Effector memory CD4-positive, alpha-beta T cell (primary cell): ENCODE results near the gene ENDOU.

Experiments
- DNase-seq, 3 donors: peaks; one replicate each; pipeline ENCODE4 v3.0.0-alpha.2; 2020
- H3K27ac ChIP-seq: 2 replicates; pipeline ENCODE4 v1.7.0; 2013; ENCODE audit warnings: mild to moderate bottlenecking, low read length, moderate library complexity; ENCODE audit not compliant: insufficient read depth, poor library complexity, severe bottlenecking
- H3K27me3 ChIP-seq: replicated peaks from 2 replicates; pipeline ENCODE4 v1.7.0; 2013; ENCODE audit warnings: mild to moderate bottlenecking, low read length; ENCODE audit not compliant: insufficient read depth, control insufficient read depth, poor library complexity, severe bottlenecking
- H3K36me3 ChIP-seq: 2 replicates; pipeline ENCODE4 v1.7.0; 2013; ENCODE audit warnings: mild to moderate bottlenecking, low read length, moderate library complexity; ENCODE audit not compliant: control insufficient read depth, insufficient read depth
- H3K4me1 ChIP-seq: 2 replicates; pipeline ENCODE4 v1.7.0; 2013; ENCODE audit warnings: low read length, mild to moderate bottlenecking; ENCODE audit not compliant: control insufficient read depth, insufficient read depth, poor library complexity, severe bottlenecking
- H3K4me3 ChIP-seq: 2 replicates; pipeline ENCODE4 v1.7.0; 2013; ENCODE audit warnings: low read length, low read depth, mild to moderate bottlenecking; ENCODE audit not compliant: insufficient read depth, poor library complexity, severe bottlenecking
- H3K9me3 ChIP-seq: 2 replicates; pipeline ENCODE4 v1.7.0; 2013; ENCODE audit warnings: mild to moderate bottlenecking, low read length, moderate library complexity; ENCODE audit not compliant: control insufficient read depth

ENDOU gene

GRCh38 chr12:47755655-47756562 is 30.6 kb upstream of the ENDOU start:
- H3K36me3 ChIP-seq, result no peaks in the 10 kb centered on the region
- no peaks in the 10 kb centered on the region for H3K9me3 ChIP-seq
- H3K4me1 ChIP-seq, result peaks cover 30% of the 10 kb centered on the region
- no peak overlapping the region for H3K4me3 ChIP-seq
- no peak overlapping the region for H3K27ac ChIP-seq
- DNase-seq, result peak in 1 of 3 donors; percentile 12
- H3K27me3 ChIP-seq, result no peaks in the 10 kb centered on the region

- no peaks in the 10 kb centered on the region for H3K27me3 ChIP-seq
- no peaks in the 10 kb centered on the region for H3K9me3 ChIP-seq
- no peak for DNase-seq
- H3K36me3 ChIP-seq, result no peaks in the 10 kb centered on the region
- H3K4me3 ChIP-seq, result no peak overlapping the region
- peaks cover 29% of the 10 kb centered on the region for H3K4me1 ChIP-seq
- H3K27ac ChIP-seq, result no peak overlapping the region
Measured at GRCh38 chr12:47754881-47755280, 29.6 kb upstream of the ENDOU start.

- H3K4me1 ChIP-seq, result peaks cover 22% of the 10 kb centered on the region
- H3K9me3 ChIP-seq, result no peaks in the 10 kb centered on the region
- no peak for DNase-seq
- no peak overlapping the region for H3K27ac ChIP-seq
- no peaks in the 10 kb centered on the region for H3K36me3 ChIP-seq
- H3K4me3 ChIP-seq, result no peak overlapping the region
- H3K27me3 ChIP-seq, result no peaks in the 10 kb centered on the region
Measured at GRCh38 chr12:47754126-47754525, 28.8 kb upstream of the ENDOU start.

- DNase-seq, result no peak
- no peaks in the 10 kb centered on the region for H3K36me3 ChIP-seq
- no peak overlapping the region for H3K4me3 ChIP-seq
- no peaks in the 10 kb centered on the region for H3K9me3 ChIP-seq
- no peaks in the 10 kb centered on the region for H3K27me3 ChIP-seq
- H3K27ac ChIP-seq, result no peak overlapping the region
- peaks cover 15% of the 10 kb centered on the region for H3K4me1 ChIP-seq
Measured at GRCh38 chr12:47753021-47754001, 28.0 kb upstream of the ENDOU start.

- no peak overlapping the region for H3K27ac ChIP-seq
Measured at GRCh38 chr12:47752552-47752951, 27.3 kb upstream of the ENDOU start.

GRCh38 chr12:47752121-47752520 is 26.8 kb upstream of the ENDOU start:
- Histone ChIP-seq H3K36me3 (no peaks in the 10 kb centered on the region), H3K4me1 (peaks cover 14% of the 10 kb centered on the region), H3K27ac (no peak overlapping the region), H3K4me3 (no peak overlapping the region), H3K9me3 (no peaks in the 10 kb centered on the region), H3K27me3 (no peaks in the 10 kb centered on the region)
- DNase-seq, result no peak

More at GRCh38 chr12:47752552-47752951, 27.3 kb upstream of the ENDOU start:
- H3K36me3 ChIP-seq, result no peaks in the 10 kb centered on the region
- no peaks in the 10 kb centered on the region for H3K9me3 ChIP-seq
- peaks cover 14% of the 10 kb centered on the region for H3K4me1 ChIP-seq
- DNase-seq, result no peak
- H3K27me3 ChIP-seq, result no peaks in the 10 kb centered on the region
- no peak overlapping the region for H3K4me3 ChIP-seq

- H3K27ac ChIP-seq, result no peak overlapping the region
- DNase-seq, result no peak
- no peaks in the 10 kb centered on the region for H3K27me3 ChIP-seq
- H3K9me3 ChIP-seq, result no peaks in the 10 kb centered on the region
- no peaks in the 10 kb centered on the region for H3K36me3 ChIP-seq
- H3K4me1 ChIP-seq, result peaks cover 14% of the 10 kb centered on the region
- H3K4me3 ChIP-seq, result no peak overlapping the region
Measured at GRCh38 chr12:47751561-47751960, 26.3 kb upstream of the ENDOU start.

- H3K4me1 ChIP-seq, result peaks cover 12% of the 10 kb centered on the region
- H3K36me3 ChIP-seq, result no peaks in the 10 kb centered on the region
- no peak for DNase-seq
- H3K4me3 ChIP-seq, result no peak overlapping the region
- no peak overlapping the region for H3K27ac ChIP-seq
- no peaks in the 10 kb centered on the region for H3K9me3 ChIP-seq
- H3K27me3 ChIP-seq, result no peaks in the 10 kb centered on the region
Measured at GRCh38 chr12:47750916-47751470, 25.7 kb upstream of the ENDOU start.

GRCh38 chr12:47750229-47750798 is 25.0 kb upstream of the ENDOU start:
- no peaks in the 10 kb centered on the region for H3K27me3 ChIP-seq
- no peak for DNase-seq
- H3K4me1 ChIP-seq, result peaks cover 5% of the 10 kb centered on the region
- H3K36me3 ChIP-seq, result no peaks in the 10 kb centered on the region
- no peak overlapping the region for H3K27ac ChIP-seq
- H3K4me3 ChIP-seq, result no peak overlapping the region
- H3K9me3 ChIP-seq, result no peaks in the 10 kb centered on the region
